ENCODE results near the gene HEPHL1.

- TF ChIP-seq MAX (IDR thresholded peaks at IDR 0.05), result no peak
- TF ChIP-seq NFIC (IDR thresholded peaks at IDR 0.05), result no peak
- TF ChIP-seq EGR1 (IDR thresholded peaks at IDR 0.05), result no peak
- no peak for TF ChIP-seq REST (IDR thresholded peaks at IDR 0.05; ENCODE audit: low read depth)
- TF ChIP-seq CEBPB (IDR thresholded peaks at IDR 0.05), result no peak
- TF ChIP-seq CREB1 (IDR thresholded peaks at IDR 0.05; ENCODE audit: low read depth), result no peak
- TF ChIP-seq USF1 (IDR thresholded peaks at IDR 0.05), result no peak
- TF ChIP-seq EP300 (IDR thresholded peaks at IDR 0.05; ENCODE audit: borderline replicate concordance), result no peak
- TF ChIP-seq RAD21 (IDR thresholded peaks at IDR 0.05; ENCODE audit: low read depth), result no peak
- TF ChIP-seq FOXM1 (IDR thresholded peaks at IDR 0.05; ENCODE audit: borderline replicate concordance, low read depth), result no peak
- TF ChIP-seq YY1 (IDR thresholded peaks at IDR 0.05; ENCODE audit: low read depth), result no peak
- no peak for TF ChIP-seq ZBTB7A (IDR thresholded peaks at IDR 0.05; ENCODE audit: low read depth)
Measured at GRCh38 chr11:94088906-94089305, 67.8 kb downstream of the HEPHL1 start.

Measured in Ishikawa (cell line).